Omental fat pad (tissue), 4 donors: ENCODE measurements around the gene DSG1. TPM values are rescaled to one million over a fixed set of nuclear protein-coding genes. Genes with fewer than 3 reads are reported as not detected.

Source experiments
- ATAC-seq: fragments of 150-250 bp; one replicate; pipeline ENCODE4 v1.9.1; 2016; ENCODE audit warnings: mild to moderate bottlenecking, moderate library complexity; ENCODE audit not compliant: low FRiP score
- DNase-seq: peaks from one replicate; pipeline ENCODE4 v3.0.0-alpha.2; 2019; ENCODE audit warnings: low spot score
- CTCF ChIP-seq, 3 donors: fragments of 450-650 bp; IDR thresholded peaks; one replicate each; pipeline ENCODE4 v1.5.1; 2016 to 2017; ENCODE audit warnings: antibody characterized with exemption in 3 of 3, mild to moderate bottlenecking in 3 of 3, moderate library complexity in 2 of 3
- total RNA-seq, 4 donors: library from RNA; depleted of rRNA; stranded (reverse); fragments of >200 nt; gene quantifications; one replicate each; pipeline ENCODE4 v1.1.0, GENCODE V29; 2016

Gene DSG1
- total RNA-seq, 4 donors from 2014 or later = 0.19 to 0.63 TPM; not detected in 2

GRCh38 chr18:31393286-31393685, 75.3 kb downstream of the DSG1 start:
- no peak for DNase-seq
- ATAC-seq = no peak
- TF ChIP-seq CTCF (IDR thresholded peaks at IDR 0.05) = no peak

DNA sequence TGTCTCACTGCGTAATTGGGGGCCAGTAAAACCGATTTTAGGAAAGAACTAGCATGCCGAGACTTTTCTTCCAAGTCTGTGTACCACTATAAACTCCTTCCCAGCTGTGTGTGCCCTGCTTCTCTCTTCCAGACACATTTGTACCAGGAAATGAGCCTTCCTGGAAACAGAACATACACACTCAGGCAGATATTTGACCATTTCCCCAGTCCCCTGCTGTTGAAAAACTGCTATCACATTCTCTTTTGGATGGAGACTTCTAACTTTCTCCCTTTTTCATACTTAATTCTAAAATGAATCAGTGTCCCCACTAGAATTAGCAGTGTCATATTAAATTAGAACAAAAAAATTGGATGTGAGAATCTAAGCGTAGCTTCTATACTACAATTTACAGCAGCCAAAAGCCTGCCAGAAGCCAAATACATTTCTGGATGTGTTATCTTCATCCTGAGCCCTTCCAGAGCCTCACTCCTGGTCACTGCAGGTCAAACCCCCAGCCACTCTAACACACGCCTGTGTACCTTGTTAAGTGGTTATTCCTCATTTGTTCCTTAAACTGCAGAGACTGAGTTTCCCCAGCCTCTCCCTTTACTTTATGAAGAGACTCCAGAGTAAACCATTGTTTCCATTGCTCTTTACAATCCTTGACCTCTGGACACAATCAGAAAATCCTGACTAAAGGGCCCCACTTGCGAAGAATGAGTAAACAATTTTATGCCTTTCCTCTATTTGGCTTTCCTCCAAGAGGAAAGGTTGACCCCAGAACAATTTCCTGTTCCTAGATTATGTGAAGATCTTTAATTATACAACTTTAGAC, 79.0 kb downstream of the DSG1 start:
- no peak for DNase-seq
- no peak for ATAC-seq
- no peak for TF ChIP-seq CTCF (IDR thresholded peaks at IDR 0.05)

DNA sequence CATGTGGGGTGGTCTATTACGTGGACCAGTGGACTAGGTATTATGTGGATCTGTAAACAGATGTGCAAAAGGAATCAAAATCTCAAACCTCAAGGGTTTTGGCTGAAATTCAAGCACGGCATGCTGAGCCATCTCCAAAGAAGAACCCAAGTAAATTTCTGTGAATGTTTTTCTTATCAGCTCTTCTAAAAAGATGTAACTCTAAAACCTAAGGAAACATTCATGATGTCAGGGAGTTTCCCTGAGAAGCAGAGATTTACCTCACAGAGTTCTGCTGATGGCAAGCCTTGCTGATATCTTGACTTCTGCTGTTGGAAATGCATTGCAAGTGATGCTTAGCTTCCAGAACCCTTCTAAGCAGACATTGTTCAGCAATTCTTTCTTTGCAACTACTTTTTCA, 80.2 kb downstream of the DSG1 start:
- TF ChIP-seq CTCF (IDR thresholded peaks at IDR 0.05) = no peak
- ATAC-seq (peak; percentile 17), DNase-seq (no peak)

- ATAC-seq = peak; percentile 88
- DNase-seq = no peak
- no peak for TF ChIP-seq CTCF (IDR thresholded peaks at IDR 0.05)
Observed at GRCh38 chr18:31399306-31400032, 81.5 kb downstream of the DSG1 start.

- no peak for ATAC-seq
- TF ChIP-seq CTCF (IDR thresholded peaks at IDR 0.05) = no peak
- DNase-seq = no peak
Observed at GRCh38 chr18:31401156-31402025, 83.4 kb downstream of the DSG1 start.

- no peak for TF ChIP-seq CTCF (IDR thresholded peaks at IDR 0.05)
- DNase-seq (no peak), ATAC-seq (no peak)
Observed at GRCh38 chr18:31402026-31402373, 84.0 kb downstream of the DSG1 start.
